ENCODE results near the gene GRIN1.

GRIN1 gene

GRCh38 chr9:137157618-137158415, 18.9 kb downstream of the GRIN1 start:
- in situ Hi-C loops (cut with MboI; ENCODE audit: low pct_unique_long_range_greater_than_20kb, low sequenced_read_pairs, unreplicated experiment): no loop called here
- DNase-seq (ENCODE audit: low spot score): no peak
- TF ChIP-seq, protein P1, sequence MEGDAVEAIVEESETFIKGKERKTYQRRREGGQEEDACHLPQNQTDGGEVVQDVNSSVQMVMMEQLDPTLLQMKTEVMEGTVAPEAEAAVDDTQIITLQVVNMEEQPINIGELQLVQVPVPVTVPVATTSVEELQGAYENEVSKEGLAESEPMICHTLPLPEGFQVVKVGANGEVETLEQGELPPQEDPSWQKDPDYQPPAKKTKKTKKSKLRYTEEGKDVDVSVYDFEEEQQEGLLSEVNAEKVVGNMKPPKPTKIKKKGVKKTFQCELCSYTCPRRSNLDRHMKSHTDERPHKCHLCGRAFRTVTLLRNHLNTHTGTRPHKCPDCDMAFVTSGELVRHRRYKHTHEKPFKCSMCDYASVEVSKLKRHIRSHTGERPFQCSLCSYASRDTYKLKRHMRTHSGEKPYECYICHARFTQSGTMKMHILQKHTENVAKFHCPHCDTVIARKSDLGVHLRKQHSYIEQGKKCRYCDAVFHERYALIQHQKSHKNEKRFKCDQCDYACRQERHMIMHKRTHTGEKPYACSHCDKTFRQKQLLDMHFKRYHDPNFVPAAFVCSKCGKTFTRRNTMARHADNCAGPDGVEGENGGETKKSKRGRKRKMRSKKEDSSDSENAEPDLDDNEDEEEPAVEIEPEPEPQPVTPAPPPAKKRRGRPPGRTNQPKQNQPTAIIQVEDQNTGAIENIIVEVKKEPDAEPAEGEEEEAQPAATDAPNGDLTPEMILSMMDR (IDR thresholded peaks at IDR 0.05; ENCODE audit: extremely low read depth, insufficient read depth, missing control alignments): no peak

GRCh38 chr9:137158625-137159024, 19.7 kb downstream of the GRIN1 start:
- TF ChIP-seq, protein P1 (IDR thresholded peaks at IDR 0.05; ENCODE audit: extremely low read depth, insufficient read depth, missing control alignments): no peak
- in situ Hi-C loops (cut with MboI; ENCODE audit: low pct_unique_long_range_greater_than_20kb, low sequenced_read_pairs, unreplicated experiment): no loop called here
- DNase-seq (ENCODE audit: low spot score): no peak

DNA sequence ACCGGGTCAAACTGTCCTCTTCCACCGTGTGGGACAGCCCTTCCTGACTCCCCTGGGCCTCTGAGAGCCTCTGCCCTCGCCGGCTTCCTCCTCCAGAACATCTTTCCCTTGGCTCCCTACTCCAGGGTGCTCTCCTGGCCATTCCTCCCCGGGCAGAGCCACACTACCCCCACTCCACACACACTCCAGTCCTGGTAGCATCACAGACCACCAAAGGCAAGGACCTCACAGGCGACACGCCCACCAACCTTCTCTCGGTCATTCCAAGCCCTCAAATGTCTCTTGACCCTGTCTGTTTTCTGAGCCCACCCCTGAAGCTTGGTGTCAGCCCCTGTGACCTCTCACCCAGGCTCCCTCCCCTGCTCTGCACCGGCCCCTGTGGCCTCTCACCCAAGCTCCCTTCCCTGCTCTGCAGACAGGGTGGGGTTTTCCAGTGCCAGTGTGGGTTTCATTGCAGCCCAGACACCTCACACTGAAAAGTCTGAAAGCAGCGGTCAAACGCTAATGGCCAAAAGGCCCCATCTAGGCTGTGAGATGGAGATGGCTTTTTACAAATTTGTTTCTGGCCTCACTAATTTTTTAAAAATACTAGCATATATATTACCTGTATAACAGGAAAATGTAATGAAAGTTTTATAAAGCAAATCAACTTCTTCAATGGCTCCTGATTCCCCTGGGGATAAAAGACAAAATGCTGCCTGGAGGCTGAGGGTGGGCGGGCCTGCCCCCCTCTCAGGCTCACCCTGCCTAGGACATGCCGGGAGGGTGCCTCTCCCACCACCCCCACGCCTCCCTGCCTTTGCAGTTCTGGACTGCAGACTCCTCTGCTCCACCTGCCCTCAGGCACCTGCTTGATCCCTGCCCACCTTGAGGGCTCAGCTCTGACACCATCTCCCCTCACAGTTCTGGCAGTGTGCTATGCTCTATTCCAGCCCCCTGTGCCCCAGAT, 20.4 kb downstream of the GRIN1 start:
- in situ Hi-C loops (cut with MboI; ENCODE audit: low pct_unique_long_range_greater_than_20kb, low sequenced_read_pairs, unreplicated experiment): no loop called here
- DNase-seq (ENCODE audit: low spot score): no peak
- TF ChIP-seq, protein P1 (IDR thresholded peaks at IDR 0.05; ENCODE audit: extremely low read depth, insufficient read depth, missing control alignments): no peak

GRCh38 chr9:137160054-137160425, 21.1 kb downstream of the GRIN1 start:
- TF ChIP-seq, protein P1 (IDR thresholded peaks at IDR 0.05; ENCODE audit: extremely low read depth, insufficient read depth, missing control alignments): no peak
- DNase-seq (ENCODE audit: low spot score): no peak
- in situ Hi-C loops (cut with MboI; ENCODE audit: low pct_unique_long_range_greater_than_20kb, low sequenced_read_pairs, unreplicated experiment): no loop called here

DNA sequence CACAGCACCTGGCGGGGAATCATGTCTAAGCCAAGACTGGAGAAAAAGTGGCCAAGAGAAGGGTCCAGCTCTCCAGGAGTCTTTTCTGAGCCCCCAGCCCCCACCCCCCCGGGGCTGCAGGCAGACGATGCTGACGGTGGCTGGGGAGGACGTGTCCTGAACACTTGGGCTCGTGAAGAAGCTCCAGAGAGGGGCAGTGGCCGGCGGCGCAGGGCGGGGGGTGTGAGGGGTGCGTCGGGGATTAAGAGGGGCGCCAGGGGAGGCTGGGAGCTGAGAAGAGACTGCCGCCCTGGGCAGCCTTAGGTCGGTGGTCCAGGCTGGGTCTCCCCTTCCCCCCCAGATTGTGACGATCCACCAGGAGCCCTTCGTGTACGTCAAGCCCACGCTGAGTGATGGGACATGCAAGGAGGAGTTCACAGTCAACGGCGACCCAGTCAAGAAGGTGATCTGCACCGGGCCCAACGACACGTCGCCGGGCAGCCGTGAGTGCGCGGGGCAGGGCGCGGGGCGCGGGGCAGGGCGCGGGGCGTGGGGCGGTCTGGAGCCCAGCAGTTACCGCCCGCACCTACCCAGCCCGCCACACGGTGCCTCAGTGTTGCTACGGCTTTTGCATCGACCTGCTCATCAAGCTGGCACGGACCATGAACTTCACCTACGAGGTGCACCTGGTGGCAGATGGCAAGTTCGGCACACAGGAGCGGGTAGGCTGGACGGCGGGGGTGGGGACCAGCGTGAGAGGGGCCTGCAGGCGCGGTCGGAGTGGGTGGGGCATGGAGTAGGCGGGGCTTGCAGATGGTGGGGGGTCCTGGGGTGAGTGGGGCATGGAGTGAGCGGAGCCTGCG, 22.0 kb downstream of the GRIN1 start:
- TF ChIP-seq, protein P1 (IDR thresholded peaks at IDR 0.05; ENCODE audit: extremely low read depth, insufficient read depth, missing control alignments): no peak

More for the DNA sequence above, 22.0 kb downstream of the GRIN1 start:
- DNase-seq (ENCODE audit: low spot score): no peak
- in situ Hi-C loops (cut with MboI; ENCODE audit: low pct_unique_long_range_greater_than_20kb, low sequenced_read_pairs, unreplicated experiment): no loop called here

All from GM13977 (cell line).